HG02938 (cell line): Measurements from ENCODE around the gene AIP.

ENCODE experiments used
- ATAC-seq: cut with Tn5 transposase; IDR thresholded peaks from one replicate; pipeline ENCODE4 v1.9.1; 2021; ENCODE audit warnings: mild to moderate bottlenecking, moderate library complexity; ENCODE audit not compliant: unreplicated experiment

AIP gene

GRCh38 chr11:67482827-67483798 lies at the start of gene AIP:
TSS of gene AIP (plus strand) at chr11:67483026. CDS start at chr11:67483159, 133 bp downstream.
- ATAC-seq: peak; percentile 63

- no peak for ATAC-seq
Measured at GRCh38 chr11:67433536-67434394, 49.1 kb upstream of the AIP start.

GRCh38 chr11:67434395-67434881 lies 48.4 kb upstream of the AIP start:
- no peak for ATAC-seq

GRCh38 chr11:67435031-67435726 lies 47.6 kb upstream of the AIP start:
- ATAC-seq: no peak

GRCh38 chr11:67435727-67436458 lies 46.9 kb upstream of the AIP start:
- no peak for ATAC-seq

GRCh38 chr11:67436459-67437081 lies 46.3 kb upstream of the AIP start:
- ATAC-seq: no peak

GRCh38 chr11:67437082-67437808 lies 45.6 kb upstream of the AIP start, which contains the start of gene PTPRCAP:
TSS of gene PTPRCAP (minus strand) at chr11:67437682. CDS start at chr11:67437619, 63 bp downstream.
- ATAC-seq: no peak

GRCh38 chr11:67437809-67438157 lies 45.0 kb upstream of the AIP start:
- ATAC-seq: no peak

- ATAC-seq: no peak
Measured at GRCh38 chr11:67438158-67438902, 44.5 kb upstream of the AIP start.

GRCh38 chr11:67439321-67440228 lies 43.3 kb upstream of the AIP start:
- ATAC-seq: no peak

GRCh38 chr11:67440229-67441097 lies 42.4 kb upstream of the AIP start:
- ATAC-seq: no peak

- ATAC-seq: no peak
Measured at GRCh38 chr11:67441098-67441563, 41.7 kb upstream of the AIP start.

- no peak for ATAC-seq
Measured at GRCh38 chr11:67441731-67442351, 41.0 kb upstream of the AIP start.

- ATAC-seq: no peak
Measured at GRCh38 chr11:67442504-67443404, 40.1 kb upstream of the AIP start.

GRCh38 chr11:67445515-67445914 lies 37.3 kb upstream of the AIP start:
- ATAC-seq: no peak
